Endothelial cell (in vitro differentiated cells): ENCODE measurements around the gene NSUN5. TPM values are rescaled to one million over a fixed set of nuclear protein-coding genes. Genes with fewer than 3 reads are reported as not detected.
A peak's percentile ranks its signal among the peaks of the same experiment; 100 is the strongest.
"Not testable (repeated sequence)": the region's sequence is repeated elsewhere in the genome, so short reads cannot be mapped to it uniquely, and the experiment has no call there.

Experiments
- DNase-seq: peaks from one replicate; pipeline ENCODE4 v3.0.0; 2021; ENCODE audit warnings: low spot score
- H3K27ac Mint-ChIP-seq: one replicate; pipeline ENCODE4 v1.8.0; 2021; ENCODE audit warnings: mixed read lengths, inconsistent platforms; ENCODE audit not compliant: unreplicated experiment
- H3K27me3 Mint-ChIP-seq: one replicate; pipeline ENCODE4 v1.8.0; 2021; ENCODE audit warnings: mild to moderate bottlenecking, moderate library complexity, mixed read lengths, inconsistent platforms; ENCODE audit not compliant: unreplicated experiment
- H3K36me3 Mint-ChIP-seq: one replicate; pipeline ENCODE4 v1.8.0; 2021; ENCODE audit warnings: mild to moderate bottlenecking, low read depth, mixed read lengths, inconsistent platforms; ENCODE audit not compliant: unreplicated experiment
- H3K4me1 Mint-ChIP-seq: one replicate; pipeline ENCODE4 v1.8.0; 2021; ENCODE audit warnings: mild to moderate bottlenecking, mixed read lengths, inconsistent platforms; ENCODE audit not compliant: unreplicated experiment
- H3K4me3 Mint-ChIP-seq: one replicate; pipeline ENCODE4 v1.8.0; 2021; ENCODE audit warnings: mild to moderate bottlenecking, mixed read lengths, inconsistent platforms; ENCODE audit not compliant: unreplicated experiment
- H3K9me3 Mint-ChIP-seq: one replicate; pipeline ENCODE4 v1.8.0; 2021; ENCODE audit warnings: mixed read lengths, inconsistent platforms; ENCODE audit not compliant: unreplicated experiment
- total RNA-seq: library from RNA; stranded (reverse); fragmentation: NEBNext Ultra II Directional; extraction: Animal tissue kit (Norgen Biotek cat#: 25700); gene quantifications from one replicate; pipeline ENCODE4 v1.2.1, GENCODE V29; 2021; ENCODE audit not compliant: unreplicated experiment
- TF ChIP-seq, protein P1 (sequence below): fragments of 200-600 bp; sonication (generic); IDR thresholded peaks from one replicate; pipeline ENCODE4 v1.5.0; 2021; ENCODE audit warnings: antibody characterized with exemption; ENCODE audit not compliant: unreplicated experiment

NSUN5 gene
- total RNA-seq, 1 donor from 2014 or later: 10.7 TPM

DNA sequence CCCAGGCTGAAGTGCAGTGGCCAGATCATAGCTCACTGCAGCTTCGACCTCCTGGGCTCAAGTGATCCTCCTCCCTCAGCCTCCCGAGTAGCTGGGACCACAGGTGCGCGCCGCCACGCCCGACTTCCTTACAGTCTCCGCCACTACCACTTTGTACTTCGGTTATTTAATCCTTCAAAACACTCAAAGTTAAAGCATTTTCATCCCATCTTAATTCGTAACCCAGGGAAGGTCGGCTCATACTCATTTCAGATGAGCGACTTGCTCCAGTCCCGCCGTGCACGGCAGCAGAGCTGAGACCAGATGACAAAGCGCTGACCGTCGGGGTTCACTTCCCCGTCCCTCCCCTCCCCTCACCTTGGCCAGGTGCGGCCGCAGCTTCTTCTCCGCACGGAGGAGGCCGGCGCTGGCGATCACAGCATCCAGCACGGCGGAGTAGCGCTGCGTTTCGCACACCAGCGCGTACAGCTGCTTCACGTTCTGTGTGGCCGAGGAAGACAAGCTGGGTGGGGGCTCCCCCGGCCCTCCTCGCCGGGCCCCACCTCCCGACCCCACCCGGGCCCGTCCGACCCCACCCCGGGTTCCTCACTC is 457 bp downstream of the NSUN5 start:
- H3K4me3 Mint-ChIP-seq: peak overlapping the region; percentile 90
- peaks cover 8% of the 10 kb centered on the region for H3K27me3 Mint-ChIP-seq
- H3K9me3 Mint-ChIP-seq: no peaks in the 10 kb centered on the region
- H3K4me1 Mint-ChIP-seq: peaks cover 9% of the 10 kb centered on the region
- no peak overlapping the region for H3K27ac Mint-ChIP-seq
- TF ChIP-seq, protein P1, sequence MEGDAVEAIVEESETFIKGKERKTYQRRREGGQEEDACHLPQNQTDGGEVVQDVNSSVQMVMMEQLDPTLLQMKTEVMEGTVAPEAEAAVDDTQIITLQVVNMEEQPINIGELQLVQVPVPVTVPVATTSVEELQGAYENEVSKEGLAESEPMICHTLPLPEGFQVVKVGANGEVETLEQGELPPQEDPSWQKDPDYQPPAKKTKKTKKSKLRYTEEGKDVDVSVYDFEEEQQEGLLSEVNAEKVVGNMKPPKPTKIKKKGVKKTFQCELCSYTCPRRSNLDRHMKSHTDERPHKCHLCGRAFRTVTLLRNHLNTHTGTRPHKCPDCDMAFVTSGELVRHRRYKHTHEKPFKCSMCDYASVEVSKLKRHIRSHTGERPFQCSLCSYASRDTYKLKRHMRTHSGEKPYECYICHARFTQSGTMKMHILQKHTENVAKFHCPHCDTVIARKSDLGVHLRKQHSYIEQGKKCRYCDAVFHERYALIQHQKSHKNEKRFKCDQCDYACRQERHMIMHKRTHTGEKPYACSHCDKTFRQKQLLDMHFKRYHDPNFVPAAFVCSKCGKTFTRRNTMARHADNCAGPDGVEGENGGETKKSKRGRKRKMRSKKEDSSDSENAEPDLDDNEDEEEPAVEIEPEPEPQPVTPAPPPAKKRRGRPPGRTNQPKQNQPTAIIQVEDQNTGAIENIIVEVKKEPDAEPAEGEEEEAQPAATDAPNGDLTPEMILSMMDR: no peak
- peaks cover 19% of the 10 kb centered on the region for H3K36me3 Mint-ChIP-seq
- DNase-seq: no peak

DNA sequence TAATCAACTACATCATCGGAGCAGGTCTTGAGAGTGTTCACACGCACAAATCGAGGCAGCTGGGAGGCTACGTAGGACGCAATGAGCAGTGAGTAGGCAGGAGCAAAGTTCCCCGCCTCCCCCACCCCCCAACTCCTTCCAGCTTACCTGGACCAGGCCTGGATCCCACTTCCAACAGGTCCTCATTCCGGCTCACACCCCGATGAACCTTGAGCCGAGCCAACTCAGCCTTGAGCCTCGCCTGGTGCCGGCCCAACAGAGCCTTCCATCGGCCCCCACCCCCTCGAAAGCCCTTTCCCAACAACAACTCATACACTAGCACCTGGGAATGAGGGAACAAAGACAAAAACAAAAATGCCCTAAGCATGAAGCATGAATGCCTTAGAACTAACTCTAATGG is 1.2 kb downstream of the NSUN5 start:
- no peak overlapping the region for H3K27ac Mint-ChIP-seq
- peaks cover 19% of the 10 kb centered on the region for H3K36me3 Mint-ChIP-seq
- peaks cover 8% of the 10 kb centered on the region for H3K27me3 Mint-ChIP-seq
- H3K9me3 Mint-ChIP-seq: no peaks in the 10 kb centered on the region
- peaks cover 9% of the 10 kb centered on the region for H3K4me1 Mint-ChIP-seq
- DNase-seq: no peak
- peak overlapping the region; percentile 89 for H3K4me3 Mint-ChIP-seq
- TF ChIP-seq, protein P1: no peak

DNA sequence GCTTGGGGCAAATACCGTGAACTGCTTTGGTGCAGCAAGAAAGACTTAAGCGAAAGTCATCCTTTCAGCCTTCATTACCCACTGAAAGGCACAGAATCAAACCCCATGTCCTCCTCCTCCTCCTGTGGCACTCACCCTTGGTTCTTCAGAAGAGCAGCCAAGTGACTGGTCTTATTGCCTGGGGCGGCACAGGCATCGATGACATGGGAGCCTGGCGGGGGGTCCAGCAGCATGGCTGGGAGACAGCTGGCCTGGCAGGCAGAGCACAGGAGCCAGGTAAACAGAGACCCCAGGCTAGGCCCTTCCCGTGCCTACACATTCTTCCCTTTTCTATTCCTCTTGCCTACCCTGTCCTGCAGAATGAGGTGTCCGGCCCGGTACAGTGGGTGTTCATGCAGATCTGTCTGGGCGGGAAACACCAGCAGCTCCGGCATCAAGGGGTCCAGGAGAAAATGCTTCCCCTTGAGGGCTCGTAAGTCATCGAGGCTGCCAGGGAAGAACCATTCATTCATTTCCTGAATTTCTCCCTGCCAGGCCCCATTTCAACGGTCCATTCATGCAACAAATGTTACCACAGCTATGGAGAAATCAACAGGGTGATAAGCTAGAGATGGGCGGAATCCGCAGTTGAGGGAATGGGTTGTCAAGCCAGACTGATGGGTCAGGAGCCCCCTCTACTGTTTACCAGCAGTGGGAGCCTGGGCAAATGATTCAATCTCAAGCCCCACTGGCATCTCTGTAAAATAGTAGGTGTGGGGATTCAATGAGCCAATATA is 3.8 kb downstream of the NSUN5 start:
- H3K4me3 Mint-ChIP-seq, DNase-seq, H3K27me3 Mint-ChIP-seq: not testable (repeated sequence)

DNA sequence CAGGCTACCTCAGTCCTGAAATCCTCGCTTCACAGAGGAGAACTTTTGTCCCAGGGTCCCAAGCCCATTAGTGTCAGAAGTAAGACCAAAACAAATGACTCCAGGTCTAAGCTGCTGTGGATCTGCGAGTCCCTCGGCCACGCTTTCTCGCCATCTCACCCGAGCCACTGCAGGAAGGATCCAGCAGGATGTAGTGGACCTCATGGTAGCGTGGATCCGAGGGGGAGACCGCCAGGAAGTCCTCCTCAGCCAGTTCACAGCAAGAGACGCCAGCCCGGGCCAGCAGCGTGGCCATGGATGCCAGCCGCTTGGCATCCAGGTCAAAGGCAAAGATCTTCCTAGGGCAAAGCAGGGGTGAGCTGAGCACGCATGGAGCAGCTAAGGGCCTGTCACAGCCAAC is 4.6 kb downstream of the NSUN5 start:
- no peak for DNase-seq
- Mint-ChIP-seq H3K4me1 (peaks cover 6% of the 10 kb centered on the region), H3K4me3 (no peak overlapping the region), H3K27ac (no peak overlapping the region), H3K27me3 (peaks cover 7% of the 10 kb centered on the region), H3K9me3 (no peaks in the 10 kb centered on the region), H3K36me3 (peaks cover 14% of the 10 kb centered on the region)
- TF ChIP-seq, protein P1: no peak

More for the DNA sequence above, 3.8 kb downstream of the NSUN5 start:
- not testable (repeated sequence) for H3K27ac Mint-ChIP-seq, H3K9me3 Mint-ChIP-seq, H3K4me1 Mint-ChIP-seq
- H3K36me3 Mint-ChIP-seq: peaks cover 14% of the 10 kb centered on the region

DNA sequence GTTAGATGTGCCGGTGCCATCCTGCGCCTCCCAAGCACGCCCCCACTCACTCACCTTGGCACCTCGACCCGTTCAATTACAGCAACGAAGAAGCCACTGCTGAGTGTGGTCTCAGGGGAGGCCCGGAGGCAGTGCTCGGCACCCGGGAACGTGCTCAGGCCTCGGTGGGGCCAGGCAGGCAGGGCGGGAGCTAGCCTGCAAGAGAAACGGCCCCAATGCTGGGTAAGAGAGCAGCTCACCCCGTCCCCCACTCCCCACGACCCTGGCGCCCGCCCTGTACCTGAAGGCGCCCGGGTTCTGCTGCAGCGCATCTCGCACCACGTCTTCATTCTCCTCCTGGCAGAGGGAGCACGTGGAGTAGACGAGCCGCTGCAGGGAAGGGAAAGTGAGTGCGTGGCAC is 5.1 kb downstream of the NSUN5 start:
- H3K27ac Mint-ChIP-seq: no peak overlapping the region
- peaks cover 11% of the 10 kb centered on the region for H3K36me3 Mint-ChIP-seq
- TF ChIP-seq, protein P1: no peak
- peaks cover 6% of the 10 kb centered on the region for H3K27me3 Mint-ChIP-seq
- H3K4me1 Mint-ChIP-seq: peaks cover 6% of the 10 kb centered on the region
- H3K4me3 Mint-ChIP-seq: no peak overlapping the region
- no peak for DNase-seq
- no peaks in the 10 kb centered on the region for H3K9me3 Mint-ChIP-seq

DNA sequence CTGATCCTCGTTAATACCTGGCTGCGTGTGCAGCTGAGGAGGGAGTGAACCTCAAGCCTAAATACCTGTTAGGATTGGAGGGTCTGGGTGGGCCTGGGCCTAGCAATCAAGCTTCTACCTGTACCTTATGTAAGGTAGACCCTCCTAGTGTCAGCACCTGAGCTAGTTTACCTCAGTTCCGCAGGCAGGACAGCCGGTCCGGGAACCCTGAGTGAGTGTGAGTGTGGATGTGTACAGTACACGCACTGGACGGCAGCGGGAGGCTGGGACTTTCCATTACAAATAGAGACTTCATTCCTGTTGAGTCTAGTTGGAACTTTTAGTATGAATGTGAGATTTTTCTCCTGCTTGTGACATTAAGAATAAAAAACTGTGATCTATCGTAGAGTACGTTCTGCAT is 5.8 kb downstream of the NSUN5 start:
- not testable (repeated sequence) for H3K9me3 Mint-ChIP-seq, H3K4me3 Mint-ChIP-seq, H3K27ac Mint-ChIP-seq, H3K27me3 Mint-ChIP-seq, DNase-seq, H3K4me1 Mint-ChIP-seq
- H3K36me3 Mint-ChIP-seq: peaks cover 10% of the 10 kb centered on the region

DNA sequence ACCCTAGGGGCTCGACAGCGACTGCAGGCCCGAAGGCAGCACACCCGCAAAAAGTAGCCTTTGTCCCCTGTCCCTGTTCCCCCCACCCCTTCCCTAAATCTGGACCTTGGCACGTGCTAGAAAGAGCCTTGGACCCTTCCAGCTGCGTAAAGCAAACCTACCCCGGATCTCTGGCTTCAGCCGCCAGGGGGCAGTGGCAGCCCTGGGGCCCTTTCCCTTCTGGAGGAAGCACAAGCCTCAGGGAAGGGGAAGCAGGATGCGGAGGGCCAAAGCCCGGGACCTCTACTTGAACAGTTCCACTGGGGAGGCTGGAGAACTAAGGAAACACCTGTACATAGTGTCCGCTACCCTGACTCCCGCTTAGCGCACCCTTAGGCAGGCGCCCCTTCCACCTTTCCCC is 7.5 kb downstream of the NSUN5 start:
- DNase-seq, H3K4me3 Mint-ChIP-seq, H3K27ac Mint-ChIP-seq, H3K4me1 Mint-ChIP-seq, H3K27me3 Mint-ChIP-seq, H3K36me3 Mint-ChIP-seq, H3K9me3 Mint-ChIP-seq: not testable (repeated sequence)

DNA sequence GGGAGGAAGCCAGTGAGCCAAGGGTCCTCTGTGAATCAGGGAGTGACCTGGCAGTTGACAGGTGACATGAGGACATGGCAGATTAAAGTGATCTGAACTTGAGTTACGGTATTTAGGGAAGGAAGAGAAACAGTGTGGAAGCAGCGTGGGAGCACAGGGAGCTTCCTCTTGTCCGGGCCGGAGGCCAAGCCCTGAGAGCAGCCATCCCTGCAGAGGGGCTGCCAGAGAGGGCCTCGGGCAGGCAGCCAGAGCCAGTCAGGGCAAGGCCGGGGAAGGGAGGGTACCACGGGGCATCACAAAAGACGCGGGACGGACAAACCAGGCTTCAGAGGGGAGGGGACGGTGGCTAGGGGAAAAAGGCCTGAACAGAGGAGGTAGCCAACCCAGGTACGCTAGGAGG is 8.8 kb downstream of the NSUN5 start:
- not testable (repeated sequence) for H3K4me3 Mint-ChIP-seq, DNase-seq, H3K27me3 Mint-ChIP-seq, H3K9me3 Mint-ChIP-seq, H3K36me3 Mint-ChIP-seq, H3K4me1 Mint-ChIP-seq, H3K27ac Mint-ChIP-seq
